OCI-LY3 (cell line): ENCODE measurements around the gene OTOP2.

Source experiments
- H2AFZ ChIP-seq: fragments of 200-600, 300-600 bp; shearing (Covaris generic); 2 replicates; pipeline ENCODE4 v1.6.0; 2014; ENCODE audit warnings: antibody characterized with exemption, low read depth, low read length
- H3K27ac ChIP-seq: fragments of 200-600, 300-600 bp; sonication (generic); 2 replicates; pipeline ENCODE4 v1.5.1; 2014; ENCODE audit warnings: mild to moderate bottlenecking, low read length, moderate library complexity, mixed read lengths
- H3K27me3 ChIP-seq: fragments of 200-600, 300-600 bp; sonication (generic); 2 replicates; pipeline ENCODE4 v1.6.1; 2014; ENCODE audit warnings: low read depth, low read length, mixed read lengths
- H3K36me3 ChIP-seq: fragments of 200-600, 300-600 bp; sonication (generic); replicated peaks from 2 replicates; pipeline ENCODE3; 2014; ENCODE audit warnings: low read depth, low read length, mixed read lengths
- H3K4me1 ChIP-seq: fragments of 300-600, 200-600 bp; sonication (generic); 2 replicates; pipeline ENCODE4 v1.6.1; 2014; ENCODE audit warnings: low read length, mixed read lengths
- H3K4me2 ChIP-seq: fragments of 200-600, 300-600 bp; sonication (generic); 2 replicates; pipeline ENCODE4 v1.6.1; 2014; ENCODE audit warnings: low read length, mixed read lengths
- H3K4me3 ChIP-seq: fragments of 300-600, 200-600 bp; sonication (generic); 2 replicates; pipeline ENCODE4 v1.5.1; 2014; ENCODE audit warnings: antibody characterized with exemption, mild to moderate bottlenecking, low read length, moderate library complexity
- H3K79me2 ChIP-seq: fragments of 300-600, 200-600 bp; shearing (Covaris generic); 2 replicates; pipeline ENCODE4 v1.6.1; 2014; ENCODE audit warnings: mild to moderate bottlenecking, low read length, mixed read lengths
- H3K9ac ChIP-seq: fragments of 300-600, 200-600 bp; shearing (Covaris generic); 2 replicates; pipeline ENCODE4 v1.6.0; 2014; ENCODE audit warnings: mild to moderate bottlenecking, low read length, moderate library complexity
- H3K9me3 ChIP-seq: fragments of 200-600, 300-600 bp; shearing (Covaris generic); 2 replicates; pipeline ENCODE4 v1.6.1; 2014; ENCODE audit warnings: low read length, mixed read lengths; ENCODE audit not compliant: insufficient read depth
- H4K20me1 ChIP-seq: fragments of 200-600, 300-600 bp; sonication (generic); 2 replicates; pipeline ENCODE4 v1.6.1; 2016; ENCODE audit warnings: low read length, mixed read lengths; ENCODE audit not compliant: insufficient read depth
- EZH2phosphoT487 ChIP-seq: fragments of 200-600 bp; shearing (Covaris generic); IDR thresholded peaks from 2 replicates; pipeline ENCODE4 v1.6.1; 2018; ENCODE audit warnings: antibody characterized with exemption, mixed run types, low read depth
- TF ChIP-seq, protein P1 (sequence below): fragments of 200-600, 300-600 bp; sonication (generic); IDR thresholded peaks from 2 replicates; pipeline ENCODE4 v1.5.1; 2014; ENCODE audit warnings: antibody characterized with exemption, low read length, low read depth

The OTOP2 gene

DNA sequence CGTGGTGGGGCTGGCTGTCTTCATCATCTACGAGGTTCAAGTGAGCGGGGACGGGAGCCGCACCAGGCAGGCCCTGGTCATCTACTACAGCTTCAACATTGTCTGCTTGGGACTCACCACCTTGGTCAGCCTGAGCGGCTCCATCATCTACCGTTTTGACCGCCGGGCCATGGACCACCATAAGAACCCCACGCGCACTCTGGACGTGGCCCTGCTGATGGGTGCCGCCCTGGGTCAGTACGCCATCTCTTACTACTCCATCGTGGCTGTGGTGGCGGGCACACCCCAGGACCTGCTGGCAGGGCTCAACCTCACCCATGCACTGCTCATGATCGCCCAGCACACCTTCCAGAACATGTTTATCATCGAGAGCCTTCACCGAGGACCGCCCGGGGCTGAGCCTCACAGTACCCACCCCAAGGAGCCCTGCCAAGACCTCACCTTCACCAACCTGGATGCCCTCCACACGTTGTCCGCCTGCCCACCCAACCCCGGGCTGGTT lies 6.5 kb downstream of the OTOP2 start:
- Histone ChIP-seq H3K4me2 (no peak overlapping the region), H3K27ac (no peak overlapping the region), H3K9ac (no peak overlapping the region), H4K20me1 (no peaks in the 10 kb centered on the region), H3K36me3 (no peaks in the 10 kb centered on the region), H3K4me1 (no peaks in the 10 kb centered on the region), H2AFZ (no peak overlapping the region), H3K4me3 (no peak overlapping the region), H3K79me2 (no peaks in the 10 kb centered on the region), H3K9me3 (no peaks in the 10 kb centered on the region), H3K27me3 (no peaks in the 10 kb centered on the region)
- TF ChIP-seq, protein P1, sequence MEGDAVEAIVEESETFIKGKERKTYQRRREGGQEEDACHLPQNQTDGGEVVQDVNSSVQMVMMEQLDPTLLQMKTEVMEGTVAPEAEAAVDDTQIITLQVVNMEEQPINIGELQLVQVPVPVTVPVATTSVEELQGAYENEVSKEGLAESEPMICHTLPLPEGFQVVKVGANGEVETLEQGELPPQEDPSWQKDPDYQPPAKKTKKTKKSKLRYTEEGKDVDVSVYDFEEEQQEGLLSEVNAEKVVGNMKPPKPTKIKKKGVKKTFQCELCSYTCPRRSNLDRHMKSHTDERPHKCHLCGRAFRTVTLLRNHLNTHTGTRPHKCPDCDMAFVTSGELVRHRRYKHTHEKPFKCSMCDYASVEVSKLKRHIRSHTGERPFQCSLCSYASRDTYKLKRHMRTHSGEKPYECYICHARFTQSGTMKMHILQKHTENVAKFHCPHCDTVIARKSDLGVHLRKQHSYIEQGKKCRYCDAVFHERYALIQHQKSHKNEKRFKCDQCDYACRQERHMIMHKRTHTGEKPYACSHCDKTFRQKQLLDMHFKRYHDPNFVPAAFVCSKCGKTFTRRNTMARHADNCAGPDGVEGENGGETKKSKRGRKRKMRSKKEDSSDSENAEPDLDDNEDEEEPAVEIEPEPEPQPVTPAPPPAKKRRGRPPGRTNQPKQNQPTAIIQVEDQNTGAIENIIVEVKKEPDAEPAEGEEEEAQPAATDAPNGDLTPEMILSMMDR = no peak
- TF ChIP-seq EZH2phosphoT487 = no peak

DNA sequence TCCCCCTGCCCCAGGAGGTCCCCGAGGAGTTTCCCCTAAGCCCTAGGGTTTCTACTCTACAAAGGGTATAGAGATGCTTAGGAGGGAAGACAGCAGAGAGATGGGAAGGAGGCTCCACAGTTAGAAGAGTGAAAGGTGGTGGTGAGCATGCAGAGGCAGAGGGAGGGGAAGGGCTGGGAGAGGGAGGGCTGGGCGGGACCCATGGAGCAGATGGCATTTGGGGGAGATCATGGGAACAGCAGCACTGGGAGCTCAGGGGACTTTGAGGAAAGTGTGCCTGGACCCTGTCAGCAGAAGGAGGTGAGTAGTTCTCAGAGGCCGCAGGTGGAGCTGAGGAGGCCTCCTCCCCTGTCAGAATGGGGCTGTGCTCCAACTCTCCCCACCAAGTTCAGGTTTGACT lies 11.0 kb downstream of the OTOP2 start:
- no peak overlapping the region for H3K4me2 ChIP-seq
- H3K79me2 ChIP-seq = no peaks in the 10 kb centered on the region
- no peaks in the 10 kb centered on the region for H3K27me3 ChIP-seq
- no peak overlapping the region for H2AFZ ChIP-seq
- TF ChIP-seq, protein P1 = no peak
- H4K20me1 ChIP-seq = no peaks in the 10 kb centered on the region
- H3K9ac ChIP-seq = no peak overlapping the region
- H3K9me3 ChIP-seq = no peaks in the 10 kb centered on the region
- H3K36me3 ChIP-seq = no peaks in the 10 kb centered on the region
- no peak overlapping the region for H3K27ac ChIP-seq
- H3K4me1 ChIP-seq = no peaks in the 10 kb centered on the region
- H3K4me3 ChIP-seq = no peak overlapping the region

DNA sequence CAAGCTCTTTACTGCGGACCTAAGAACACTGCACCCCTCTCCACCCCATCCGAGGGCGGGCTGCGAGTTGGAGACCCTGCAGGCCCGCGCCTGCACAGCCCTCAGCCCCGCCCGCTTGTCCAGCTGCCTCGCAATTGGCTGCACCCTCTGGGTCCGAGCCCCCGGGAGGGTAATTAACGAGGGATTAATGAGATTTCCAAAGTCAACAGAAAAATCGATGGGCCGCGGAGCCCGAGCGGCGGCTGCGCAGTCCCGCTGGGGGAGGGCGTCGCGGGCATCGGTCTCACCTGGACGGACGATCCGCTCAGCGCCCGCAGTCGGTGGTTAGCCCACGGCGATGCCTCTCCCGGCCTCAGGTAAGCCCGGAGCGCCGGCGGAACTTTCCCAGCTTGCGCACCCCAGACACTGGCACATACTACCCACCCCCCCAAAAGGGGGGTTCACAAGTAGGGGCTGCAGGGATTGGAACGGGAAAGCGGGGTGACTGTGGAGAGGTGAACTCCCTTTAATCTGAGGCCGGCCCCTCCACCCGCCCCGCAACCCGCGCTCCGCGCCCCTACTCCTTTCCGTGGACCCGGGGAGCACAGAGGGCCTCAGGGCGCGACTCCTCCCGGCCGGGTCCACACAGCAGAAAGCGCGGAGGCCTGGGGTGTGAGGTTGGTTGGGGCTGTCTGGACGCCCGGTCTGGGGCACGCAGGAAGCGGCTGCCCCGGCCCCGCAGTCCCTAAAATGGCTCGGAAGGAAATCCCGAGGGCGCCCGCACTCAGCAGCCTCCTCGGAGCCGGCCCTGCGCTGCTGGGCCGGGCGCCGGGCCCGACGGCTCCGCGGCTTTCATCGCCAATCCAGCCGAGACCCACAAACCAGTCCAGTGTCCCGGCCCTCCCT lies 11.8 kb downstream of the OTOP2 start, which contains the start of gene OTOP3:
Gene OTOP3 (plus strand): TSS at position 314 of the 885 bp plus-strand sequence. CDS start 24 bp downstream, at position 338.
- H3K79me2 ChIP-seq = no peaks in the 10 kb centered on the region
- no peak within 1 kb of the TSS for H3K4me3 ChIP-seq
- no peaks in the 10 kb centered on the region for H4K20me1 ChIP-seq
- TF ChIP-seq, protein P1 = no peak
- no peak for TF ChIP-seq EZH2phosphoT487
- H3K9me3 ChIP-seq = no peaks in the 10 kb centered on the region
- no peak within 1 kb of the TSS for H3K27ac ChIP-seq
- no peaks in the 10 kb centered on the region for H3K4me1 ChIP-seq
- H3K9ac ChIP-seq = no peak within 1 kb of the TSS
- no peak within 1 kb of the TSS for H3K4me2 ChIP-seq
- no peak within 1 kb of the TSS for H2AFZ ChIP-seq
- H3K27me3 ChIP-seq = no peaks in the 10 kb centered on the region
- no peaks in the 10 kb centered on the region for H3K36me3 ChIP-seq

DNA sequence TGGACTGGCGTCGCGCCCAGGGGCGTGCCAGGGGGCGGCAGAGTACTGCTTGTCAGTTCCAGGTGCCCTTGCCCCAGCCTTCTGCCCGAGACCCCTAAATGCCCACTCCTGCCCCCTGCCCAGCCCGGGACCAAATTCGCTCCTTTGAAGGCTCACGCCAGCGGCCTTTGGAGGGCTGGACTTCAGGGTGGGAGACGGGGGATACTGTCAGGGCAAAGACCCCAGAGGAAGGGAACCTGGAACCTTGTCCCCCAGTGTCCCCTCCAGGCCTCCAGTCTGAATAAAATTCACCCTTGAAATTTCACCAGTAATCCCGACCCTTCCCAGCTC lies 12.4 kb downstream of the OTOP2 start:
- Histone ChIP-seq H3K27ac (no peak overlapping the region), H4K20me1 (no peaks in the 10 kb centered on the region), H3K36me3 (no peaks in the 10 kb centered on the region), H2AFZ (no peak overlapping the region), H3K27me3 (no peaks in the 10 kb centered on the region), H3K4me1 (no peaks in the 10 kb centered on the region), H3K9ac (no peak overlapping the region), H3K4me2 (no peak overlapping the region), H3K79me2 (no peaks in the 10 kb centered on the region), H3K9me3 (no peaks in the 10 kb centered on the region), H3K4me3 (no peak overlapping the region)
- no peak for TF ChIP-seq EZH2phosphoT487
- TF ChIP-seq, protein P1 = no peak
